Fibroblast of skin of back (primary cell): ENCODE measurements around the gene NUP42. TPM values are rescaled to one million over a fixed set of nuclear protein-coding genes. Genes with fewer than 3 reads are reported as not detected.
"Not testable (repeated sequence)": the region's sequence is repeated elsewhere in the genome, so short reads cannot be mapped to it uniquely, and the experiment has no call there.

ENCODE experiments used
- DNase-seq: peaks from one replicate; pipeline ENCODE4 v3.0.0-alpha.2; 2013
- polyA plus RNA-seq, 2 experiments: library from polyadenylated mRNA; unstranded; fragments of 120-200 nt; gene quantifications; one replicate each; pipeline ENCODE4 v1.2.1, GENCODE V29; 2013; ENCODE audit not compliant: insufficient read length in 2 of 2

Gene NUP42
- 19.6 TPM for polyA plus RNA-seq (2013, experiment 1 of 2; ENCODE audit: insufficient read length)
- 17.4 TPM for polyA plus RNA-seq (2013, experiment 2 of 2; ENCODE audit: insufficient read length)

- peak; percentile 100 for DNase-seq
Measured at GRCh38 chr7:23181684-23182553, at the start of gene NUP42. Gene NUP42, plus strand, starts transcription at chr7:23182048. Its CDS starts 38 bp downstream, at chr7:23182086.

- no peak for DNase-seq
Measured at GRCh38 chr7:23133797-23134196, 48.1 kb upstream of the NUP42 start.

GRCh38 chr7:23135755-23136154, 46.1 kb upstream of the NUP42 start:
- no peak for DNase-seq

GRCh38 chr7:23136216-23136615, 45.6 kb upstream of the NUP42 start:
- DNase-seq: no peak

- DNase-seq: no peak
Measured at GRCh38 chr7:23157679-23158078, 24.2 kb upstream of the NUP42 start.

- no peak for DNase-seq
Measured at GRCh38 chr7:23158546-23158945, 23.3 kb upstream of the NUP42 start.

- no peak for DNase-seq
Measured at GRCh38 chr7:23161482-23161881, 20.4 kb upstream of the NUP42 start.

- no peak for DNase-seq
Measured at GRCh38 chr7:23164846-23165245, 17.0 kb upstream of the NUP42 start.

- DNase-seq: no peak
Measured at GRCh38 chr7:23165316-23165715, 16.5 kb upstream of the NUP42 start.

- DNase-seq: no peak
Measured at GRCh38 chr7:23167691-23168090, 14.2 kb upstream of the NUP42 start.

GRCh38 chr7:23168111-23168885, 13.6 kb upstream of the NUP42 start:
- no peak for DNase-seq

- DNase-seq: no peak
Measured at GRCh38 chr7:23175938-23176337, 5.9 kb upstream of the NUP42 start.

GRCh38 chr7:23183279-23184012, 1.6 kb downstream of the NUP42 start:
- no peak for DNase-seq

GRCh38 chr7:23184291-23184690, 2.4 kb downstream of the NUP42 start:
- DNase-seq: no peak

GRCh38 chr7:23184709-23185359, 3.0 kb downstream of the NUP42 start:
- DNase-seq: peak; percentile 63

GRCh38 chr7:23185980-23186379, 4.1 kb downstream of the NUP42 start:
- DNase-seq: no peak

GRCh38 chr7:23191022-23191421, 9.2 kb downstream of the NUP42 start:
- no peak for DNase-seq

- DNase-seq: not testable (repeated sequence)
Measured at GRCh38 chr7:23193650-23194227, 11.9 kb downstream of the NUP42 start.

GRCh38 chr7:23196306-23196705, 14.5 kb downstream of the NUP42 start:
- no peak for DNase-seq

GRCh38 chr7:23197745-23198144, 15.9 kb downstream of the NUP42 start:
- DNase-seq: not testable (repeated sequence)

GRCh38 chr7:23200331-23200730, 18.5 kb downstream of the NUP42 start:
- no peak for DNase-seq

- no peak for DNase-seq
Measured at GRCh38 chr7:23204241-23204640, 22.4 kb downstream of the NUP42 start.
